ENCODE results near the gene MYB. TPM values are rescaled to one million over a fixed set of nuclear protein-coding genes. Genes with fewer than 3 reads are reported as not detected.

Gene MYB
- total RNA-seq, 1 experiment from 2014 or later: 3.7 TPM

GRCh38 chr6:135173242-135173988, 7.7 kb upstream of the MYB start:
- CTCF ChIA-PET: no interaction called here
- no peak overlapping the region for H3K4me3 ChIP-seq (replicated peaks in 1 of 2; ENCODE audit: low read depth in 1 of 2, low read length in 2 of 2)
- TF ChIP-seq JUND (IDR thresholded peaks at IDR 0.05) (no peak), SRF (IDR thresholded peaks at IDR 0.05; ENCODE audit: low read depth) (no peak), MAX (IDR thresholded peaks at IDR 0.05) (no peak), CBX3 (IDR thresholded peaks at IDR 0.05; ENCODE audit: low read depth) (no peak), RAD21 (IDR thresholded peaks at IDR 0.05; ENCODE audit: low read depth) (no peak), CEBPB (IDR thresholded peaks at IDR 0.05; ENCODE audit: low read depth) (no peak), FOSL1 (IDR thresholded peaks at IDR 0.05; ENCODE audit: low read depth) (no peak), EGR1 (IDR thresholded peaks at IDR 0.05; ENCODE audit: low read depth) (no peak), EZH2 (IDR thresholded peaks at IDR 0.05) (no peak), ZFX (IDR thresholded peaks at IDR 0.05) (no peak), ELF1 (IDR thresholded peaks at IDR 0.05; ENCODE audit: borderline replicate concordance, low read depth) (no peak), SP1 (IDR thresholded peaks at IDR 0.05; ENCODE audit: low read depth) (no peak), ZBTB33 (IDR thresholded peaks at IDR 0.05; ENCODE audit: extremely low read depth, insufficient replicate concordance, low read length) (no peak), TCF7L2 (IDR thresholded peaks at IDR 0.05; ENCODE audit: borderline replicate concordance, extremely low read depth, insufficient read depth, insufficient read length) (no peak), POLR2A (IDR thresholded peaks at IDR 0.05; ENCODE audit: borderline replicate concordance, extremely low read depth, insufficient read depth, insufficient read length) (no peak), EZH2phosphoT487 (IDR thresholded peaks at IDR 0.05; ENCODE audit: borderline replicate concordance) (no peak)
- TF ChIP-seq, protein P1, sequence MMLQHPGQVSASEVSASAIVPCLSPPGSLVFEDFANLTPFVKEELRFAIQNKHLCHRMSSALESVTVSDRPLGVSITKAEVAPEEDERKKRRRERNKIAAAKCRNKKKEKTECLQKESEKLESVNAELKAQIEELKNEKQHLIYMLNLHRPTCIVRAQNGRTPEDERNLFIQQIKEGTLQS (IDR thresholded peaks at IDR 0.05): no peak
- H3K4me2 ChIP-seq (ENCODE audit: low read length): no peak overlapping the region
- BruUV-seq (replicated peaks): no TSS peak
- intact Hi-C loops (cut with micrococcal nuclease): no loop called here
- no peaks in the 10 kb centered on the region for H3K79me2 ChIP-seq (ENCODE audit: insufficient read depth, low read length)
- POLR2A ChIA-PET: no interaction called here
- H4K20me1 ChIP-seq (ENCODE audit: insufficient read depth): no peaks in the 10 kb centered on the region
- no peaks in the 10 kb centered on the region for H3K9me3 ChIP-seq (ENCODE audit: control insufficient read depth in 1 of 2, insufficient read depth in 1 of 2, low read depth in 1 of 2, low read length in 2 of 2)
- H2AFZ ChIP-seq (ENCODE audit: low read depth, low read length, poor library complexity, severe bottlenecking): no peak overlapping the region
- H3K4me1 ChIP-seq (ENCODE audit: control insufficient read depth in 1 of 2, insufficient read depth in 2 of 2, low read length in 2 of 2): no peaks in the 10 kb centered on the region
- H3K36me3 ChIP-seq (ENCODE audit: control insufficient read depth in 1 of 2, insufficient read depth in 2 of 2, low read length in 2 of 2): no peaks in the 10 kb centered on the region
- RAD21 ChIA-PET (ENCODE audit: low non-redundant PET in 1 of 2, low total read pairs in 2 of 2, uncharacterized antibody in 2 of 2, unreplicated experiment in 2 of 2): no interaction called here
- no peak overlapping the region for H3K9ac ChIP-seq (ENCODE audit: low read length)
- no peak for DNase-seq (ENCODE audit: low read depth, low spot score)
- ATAC-seq: no peak
- H3K9me2 ChIP-seq (ENCODE audit: insufficient read depth): no peaks in the 10 kb centered on the region
- no peaks in the 10 kb centered on the region for H3K27me3 ChIP-seq (ENCODE audit: insufficient read depth, low read length)
- H3K27ac ChIP-seq (ENCODE audit: low read depth, low read length): no peak overlapping the region
